ENCODE results near the gene CCPG1. TPM values are rescaled to one million over a fixed set of nuclear protein-coding genes. Genes with fewer than 3 reads are reported as not detected.

The CCPG1 gene
- total and polyA plus RNA-seq, 2 of the 13 experiments (the other 11 are each of a cell fraction or from before 2014, with no cell fraction given) = 16.1 to 19.5 TPM

- no peak for TF ChIP-seq TRIM22 (IDR thresholded peaks at IDR 0.05)
- no peak for TF ChIP-seq ZNF850 (CRISPR knock-in tag; conservative IDR thresholded peaks at IDR 0.05)
- TF ChIP-seq ZNF44 (CRISPR knock-in tag; IDR thresholded peaks at IDR 0.05) = peak; percentile 14; the same call in 1 of the 2 replicates
- TF ChIP-seq MTA1 (CRISPR knock-in tag; IDR thresholded peaks at IDR 0.05; ENCODE audit: borderline replicate concordance) = peak; percentile 64; the same call in 1 of the 2 replicates
- peak; percentile 50; the same call in 1 of the 2 replicates for TF ChIP-seq KDM5B (CRISPR knock-in tag; IDR thresholded peaks at IDR 0.05; ENCODE audit: borderline replicate concordance)
- no peak for TF ChIP-seq CEBPB (IDR thresholded peaks at IDR 0.05; ENCODE audit: borderline replicate concordance, low read depth, low read length)
- peak; percentile 89 for TF ChIP-seq ZNF501 (CRISPR knock-in tag; IDR thresholded peaks at IDR 0.05)
- peak; percentile 74 for TF ChIP-seq MED8 (CRISPR knock-in tag; IDR thresholded peaks at IDR 0.05; ENCODE audit: insufficient replicate concordance)
- TF ChIP-seq BCL6 (CRISPR knock-in tag; IDR thresholded peaks at IDR 0.05) = 0 out of 2 replicates have a peak, but pooled peaks have one; percentile 29
- TF ChIP-seq ZNF343 (CRISPR knock-in tag; IDR thresholded peaks at IDR 0.05) = peak; percentile 59; the same call in 1 of the 2 replicates
- no peak for TF ChIP-seq GZF1 (CRISPR knock-in tag; IDR thresholded peaks at IDR 0.05)
- no peak for TF ChIP-seq HIC2 (CRISPR knock-in tag; IDR thresholded peaks at IDR 0.05; ENCODE audit: low read depth)
- TF ChIP-seq KLF6 (CRISPR knock-in tag; IDR thresholded peaks at IDR 0.05) = 0 out of 2 replicates have a peak, but pooled peaks have one; percentile 17
- 0 out of 2 replicates have a peak, but pooled peaks have one; percentile 22 for TF ChIP-seq ZNF615 (CRISPR knock-in tag; IDR thresholded peaks at IDR 0.05; ENCODE audit: borderline replicate concordance)
- no peak for TF ChIP-seq ZNF354B (CRISPR knock-in tag; IDR thresholded peaks at IDR 0.05)
- peak; percentile 49; the same call in 1 of the 2 replicates for TF ChIP-seq IKZF5 (CRISPR knock-in tag; IDR thresholded peaks at IDR 0.05)
- TF ChIP-seq CTCF (CRISPR knock-in tag; IDR thresholded peaks at IDR 0.05) = peak; percentile 75
- no peak for TF ChIP-seq ZNF251 (CRISPR knock-in tag; IDR thresholded peaks at IDR 0.05)
- TF ChIP-seq ZFP62 (CRISPR knock-in tag; IDR thresholded peaks at IDR 0.05) = no peak
- no peak for TF ChIP-seq ZNF572 (CRISPR knock-in tag; IDR thresholded peaks at IDR 0.05)
These were observed at the start of gene CCPG1, which contains the start of gene PIERCE2 (continued) for GRCh38 chr15:55408012-55408928.

Data from HepG2 (cell line).